BLaER1 treated with 17β-estradiol and CSF1 and Interleukin-3, amounts not matched to agents 10 nM and 100 nM (cell line): ENCODE measurements around the gene ARVCF.

Experiments used
- H3K27ac ChIP-seq, 11 experiments: shearing (Covaris generic); formaldehyde crosslinking; 2 replicates each; pipeline ENCODE4 v1.8.1; 2022
- H3K27me3 ChIP-seq, 11 experiments: shearing (Covaris generic); formaldehyde crosslinking; 2 replicates each; pipeline ENCODE4 v1.8.1; 2022
- H3K36me3 ChIP-seq, 11 experiments: shearing (Covaris generic); formaldehyde crosslinking; 2 replicates each; pipeline ENCODE4 v1.8.1; 2022
- H3K4me1 ChIP-seq, 10 experiments: shearing (Covaris generic); formaldehyde crosslinking; 2 replicates each; pipeline ENCODE4 v1.8.1; 2022
- H3K4me2 ChIP-seq, 11 experiments: shearing (Covaris generic); formaldehyde crosslinking; 2 replicates each; pipeline ENCODE4 v1.8.1; 2022
- H3K4me3 ChIP-seq, 10 experiments: shearing (Covaris generic); formaldehyde crosslinking; 2 replicates each; pipeline ENCODE4 v1.8.1; 2022
- H3K9ac ChIP-seq, 11 experiments: shearing (Covaris generic); formaldehyde crosslinking; 2 replicates each; pipeline ENCODE4 v1.8.1; 2022
- H3K9me3 ChIP-seq, 11 experiments: shearing (Covaris generic); formaldehyde crosslinking; replicated peaks in 1 of 11; 2 replicates each; pipeline ENCODE4 v1.8.1; 2022
- H4K20me1 ChIP-seq, 11 experiments: shearing (Covaris generic); formaldehyde crosslinking; 2 replicates each; pipeline ENCODE4 v1.8.1; 2022
- Cebpa-rat ChIP-seq, 11 experiments: shearing (Covaris generic); IDR thresholded peaks; 2 replicates each; pipeline ENCODE4 v1.8.1; 2022

ARVCF gene

DNA sequence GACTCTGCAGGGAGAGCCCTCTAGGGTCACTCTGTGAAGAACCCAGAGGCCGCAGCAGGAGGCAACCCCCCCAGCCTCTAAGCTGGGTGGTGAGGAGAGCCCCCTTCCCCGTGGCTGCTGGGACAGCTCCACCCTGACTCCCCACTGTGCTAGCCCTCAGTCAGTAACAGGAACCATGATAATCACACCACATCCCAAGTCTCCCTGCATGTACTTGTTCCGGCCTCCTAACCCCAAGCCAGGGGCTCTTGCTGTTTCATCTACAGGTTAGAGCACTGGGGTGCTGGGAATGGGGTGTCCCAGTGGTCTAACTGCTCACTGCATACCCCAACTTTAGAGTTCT lies 26.9 kb downstream of the ARVCF start:
- Histone ChIP-seq H3K9me3 (no peaks in the 10 kb centered on the region), H3K4me2 (peak overlapping the region in 1 of 11 experiments; percentile 24; a peak in 1 of 22 replicates), H3K27ac (no peak overlapping the region), H3K36me3 (no peaks in the 10 kb centered on the region), H3K4me3 (no peak overlapping the region), H3K27me3 (no peaks in the 10 kb centered on the region), H3K4me1 (peaks cover 6 to 58% (median 41%) of the 10 kb centered on the region in 10 experiments; a peak in 19 of 20 replicates), H4K20me1 (peaks cover 0 to 48% (median 21%) of the 10 kb centered on the region in 11 experiments; a peak in 19 of 22 replicates), H3K9ac (no peak overlapping the region)
- no peak for TF ChIP-seq Cebpa-rat (IDR thresholded peaks at IDR 0.05)

DNA sequence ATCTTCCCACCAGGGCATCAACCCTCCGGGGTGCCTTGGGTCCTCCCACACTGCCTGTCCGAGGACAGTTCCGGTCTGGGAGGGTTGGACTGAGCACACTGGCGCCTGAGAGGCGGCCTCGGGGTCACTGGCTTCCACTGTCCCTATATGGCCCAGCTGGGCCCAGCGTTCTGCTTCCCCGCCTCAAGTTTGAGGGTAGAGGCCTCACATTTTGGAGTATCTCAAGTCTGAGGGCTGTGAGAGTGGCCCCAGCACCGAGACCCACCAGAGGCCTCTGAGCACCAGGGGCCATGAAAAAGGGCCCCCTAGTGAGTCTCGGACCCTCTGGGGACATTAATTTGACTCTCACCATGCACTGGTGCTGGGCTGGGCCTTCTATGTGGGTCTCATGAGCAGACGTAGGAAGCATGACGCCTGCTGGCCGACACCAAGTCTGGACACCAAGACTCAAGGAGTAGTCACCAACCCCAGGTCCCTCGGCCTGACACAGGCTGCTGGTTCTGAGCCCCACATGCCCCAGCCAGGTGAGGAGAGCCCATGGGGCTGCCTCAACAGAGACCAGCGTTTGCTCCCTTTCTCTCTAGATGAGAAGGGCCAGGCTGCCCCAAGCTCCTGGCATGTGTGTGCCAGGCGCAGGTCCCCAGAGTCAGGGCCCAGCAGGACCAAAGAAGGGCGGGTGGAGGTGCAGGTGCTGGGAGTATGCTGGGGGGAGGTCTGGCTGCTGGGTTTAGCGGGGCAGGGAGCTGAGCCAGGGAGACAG lies 27.5 kb downstream of the ARVCF start:
- H3K9me3 ChIP-seq = no peaks in the 10 kb centered on the region
- TF ChIP-seq Cebpa-rat (IDR thresholded peaks at IDR 0.05) = no peak
- H3K4me2 ChIP-seq = peak overlapping the region in 1 of 11 experiments; percentile 24; a peak in 1 of 22 replicates
- peaks cover 6 to 63% (median 46%) of the 10 kb centered on the region in 10 experiments; a peak in 19 of 20 replicates for H3K4me1 ChIP-seq
- H3K36me3 ChIP-seq = no peaks in the 10 kb centered on the region
- no peak overlapping the region for H3K4me3 ChIP-seq
- no peaks in the 10 kb centered on the region for H3K27me3 ChIP-seq
- no peak overlapping the region for H3K27ac ChIP-seq
- H3K9ac ChIP-seq = no peak overlapping the region
- peaks cover 0 to 53% (median 26%) of the 10 kb centered on the region in 11 experiments; a peak in 19 of 22 replicates for H4K20me1 ChIP-seq

DNA sequence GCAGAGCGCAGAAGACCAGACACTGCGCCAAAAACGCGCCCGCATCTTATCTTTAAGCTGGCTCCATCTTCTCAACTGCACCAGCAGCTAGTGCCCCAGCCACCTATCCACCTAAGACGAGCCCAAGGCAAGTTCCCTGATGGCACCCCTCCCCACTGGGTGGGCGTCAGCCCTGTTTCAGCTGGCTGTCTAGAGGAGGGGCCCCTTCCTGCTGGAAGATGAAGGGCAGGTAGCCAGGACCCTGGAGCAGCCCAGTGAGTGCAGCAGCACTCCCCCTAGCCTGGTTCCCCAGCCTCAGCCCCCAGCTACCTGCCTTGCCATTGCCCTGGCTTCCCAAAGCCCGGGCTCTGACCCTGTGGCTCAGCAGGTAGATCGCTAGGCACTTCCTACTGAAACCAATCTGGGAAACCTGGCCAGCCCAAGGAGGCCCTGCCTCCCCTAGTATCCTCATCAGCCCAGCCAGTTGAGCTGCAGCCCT lies 28.3 kb downstream of the ARVCF start:
- Histone ChIP-seq H3K36me3 (no peaks in the 10 kb centered on the region), H3K4me3 (no peak overlapping the region), H3K27ac (no peak overlapping the region), H3K27me3 (no peaks in the 10 kb centered on the region), H3K9me3 (no peaks in the 10 kb centered on the region), H3K4me1 (peaks cover 6 to 68% (median 54%) of the 10 kb centered on the region in 10 experiments; a peak in 19 of 20 replicates), H4K20me1 (peaks cover 0 to 61% (median 34%) of the 10 kb centered on the region in 11 experiments; a peak in 19 of 22 replicates), H3K4me2 (no peak overlapping the region), H3K9ac (no peak overlapping the region)
- no peak for TF ChIP-seq Cebpa-rat (IDR thresholded peaks at IDR 0.05)

DNA sequence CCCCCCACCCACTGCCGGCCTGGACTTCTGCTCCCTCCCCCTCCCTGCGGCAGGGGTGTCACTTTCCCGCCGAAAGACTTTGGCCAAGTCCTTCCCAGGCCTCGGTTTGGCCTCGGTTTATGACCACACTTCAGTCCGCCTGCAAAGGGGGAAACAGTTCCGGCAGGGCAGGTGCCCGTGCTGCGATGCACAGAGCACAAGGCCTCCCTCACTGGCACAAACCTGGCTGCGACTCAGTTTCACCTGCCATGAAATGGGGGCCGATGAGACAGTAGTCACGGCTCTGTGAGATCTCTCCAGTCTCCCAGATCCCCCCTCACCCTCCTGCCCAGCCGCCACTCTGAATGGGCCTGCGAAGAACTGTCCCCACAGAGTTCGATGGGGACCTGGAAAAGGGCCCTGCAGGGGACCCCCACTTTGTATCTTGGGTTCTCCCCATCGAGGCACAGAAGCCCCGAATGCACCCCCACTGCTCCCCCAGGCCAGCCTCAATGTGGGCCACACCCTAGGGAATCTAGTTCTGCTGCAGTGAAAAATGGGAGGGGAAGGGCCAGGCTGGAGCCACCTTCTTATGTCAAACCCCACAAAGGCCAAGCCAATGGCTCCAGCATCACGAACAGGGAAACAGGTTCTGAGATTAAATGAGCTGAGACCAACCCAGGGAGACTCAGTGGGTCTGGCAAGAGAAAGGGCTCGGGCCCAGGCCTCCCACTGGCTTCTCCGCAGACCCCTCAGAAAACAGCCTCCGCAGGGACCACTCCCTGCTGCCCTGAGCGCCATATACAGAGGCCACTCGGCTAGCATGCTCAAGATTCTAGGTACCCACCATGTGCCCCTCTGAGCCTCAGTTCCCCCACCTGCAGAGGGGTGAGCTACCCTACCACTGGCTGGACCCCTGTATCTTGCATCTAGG lies 29.0 kb downstream of the ARVCF start:
- no peak for TF ChIP-seq Cebpa-rat (IDR thresholded peaks at IDR 0.05)
- no peak overlapping the region for H3K4me3 ChIP-seq
- H3K4me2 ChIP-seq = no peak overlapping the region

DNA sequence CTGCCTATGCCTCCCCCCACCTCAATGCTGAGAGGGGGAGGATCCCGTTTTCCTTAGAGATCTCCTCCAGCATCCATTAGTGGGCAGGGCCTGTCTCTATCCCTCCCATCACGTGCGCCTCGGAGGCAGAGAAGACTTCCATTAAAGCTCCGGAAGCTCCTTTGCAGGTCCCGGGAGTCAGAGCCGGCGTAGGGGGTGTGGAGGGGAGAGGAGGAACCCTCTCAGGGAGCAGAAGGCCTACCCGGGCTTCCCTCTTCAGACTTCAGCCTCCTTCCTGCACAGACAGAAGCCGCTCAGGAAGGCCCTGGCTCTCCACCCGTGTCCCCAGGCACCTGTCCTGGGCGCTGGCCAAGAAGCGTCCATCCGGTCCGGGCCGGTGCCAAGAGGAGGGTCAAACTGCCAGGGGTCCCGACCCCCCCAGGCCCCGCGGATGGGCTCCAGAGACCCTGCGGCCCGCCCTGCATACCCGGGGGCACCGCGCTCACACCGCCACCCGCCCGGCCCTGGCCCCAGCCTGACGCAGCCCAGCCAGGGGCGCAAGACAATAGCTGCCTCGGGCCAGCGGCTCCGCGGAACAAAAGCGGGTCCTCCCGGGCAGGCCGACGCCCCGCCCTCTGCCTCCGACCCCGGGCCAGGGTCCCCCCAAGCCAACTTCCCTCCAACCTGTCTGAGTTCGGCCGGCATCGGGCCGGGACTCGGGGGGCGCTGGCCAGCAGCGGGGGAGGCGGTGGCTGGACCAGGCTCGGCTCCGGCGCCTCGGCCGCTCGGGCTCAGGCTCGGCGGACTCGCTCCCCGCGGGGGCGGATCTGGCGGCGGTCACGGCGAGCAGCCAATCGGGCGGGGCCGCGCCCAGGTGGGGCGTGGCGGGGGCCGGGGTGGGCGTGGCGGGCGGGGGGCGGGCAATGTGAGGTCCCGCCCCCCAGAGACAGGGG lies 29.9 kb downstream of the ARVCF start:
- Histone ChIP-seq H3K36me3 (peaks cover 0 to 5% (median under 1%) of the 10 kb centered on the region in 11 experiments; a peak in 6 of 22 replicates), H4K20me1 (peaks cover 0 to 73% (median 44%) of the 10 kb centered on the region in 11 experiments; a peak in 19 of 22 replicates), H3K27ac (peak overlapping the region in 10 of 11 experiments; percentile 48 to 86 (median 76); a peak in 20 of 22 replicates), H3K27me3 (no peaks in the 10 kb centered on the region), H3K4me1 (peaks cover 6 to 70% (median 56%) of the 10 kb centered on the region in 10 experiments; a peak in 19 of 20 replicates), H3K4me3 (peak overlapping the region; percentile 57 to 90 (median 80)), H3K9ac (peak overlapping the region; percentile 74 to 94 (median 83)), H3K4me2 (peak overlapping the region; percentile 90 to 100 (median 99)), H3K9me3 (no peaks in the 10 kb centered on the region)
- TF ChIP-seq Cebpa-rat (IDR thresholded peaks at IDR 0.05) = no peak

More for the DNA sequence above, 29.0 kb downstream of the ARVCF start:
- Histone ChIP-seq H3K27ac (no peak overlapping the region), H4K20me1 (peaks cover 0 to 68% (median 41%) of the 10 kb centered on the region in 11 experiments; a peak in 19 of 22 replicates), H3K9ac (no peak overlapping the region), H3K27me3 (no peaks in the 10 kb centered on the region), H3K9me3 (no peaks in the 10 kb centered on the region), H3K4me1 (peaks cover 6 to 72% (median 60%) of the 10 kb centered on the region in 10 experiments; a peak in 19 of 20 replicates), H3K36me3 (no peaks in the 10 kb centered on the region)

DNA sequence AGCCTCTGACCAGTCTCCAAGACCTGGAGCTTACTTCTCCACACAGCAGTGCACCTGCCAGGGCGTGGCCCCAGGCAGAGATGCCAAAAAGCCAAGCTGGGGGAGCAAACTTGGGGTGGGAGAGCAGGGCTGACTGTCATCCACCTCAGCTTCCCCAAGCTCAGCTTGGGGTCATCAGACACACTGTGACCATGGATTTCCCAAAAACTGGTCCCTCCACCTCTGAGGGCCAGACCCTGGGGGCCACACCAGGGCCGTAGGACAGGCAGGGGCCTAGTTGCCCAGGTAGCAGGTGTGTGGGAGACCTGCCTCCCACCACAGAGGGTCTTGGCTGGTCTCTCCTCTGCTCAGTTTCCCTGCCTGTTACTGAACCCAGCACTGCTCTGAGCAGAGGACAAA lies 30.6 kb downstream of the ARVCF start:
- Histone ChIP-seq H3K4me3 (peak overlapping the region; percentile 57 to 90 (median 80); a peak in 19 of 20 replicates), H3K27me3 (no peaks in the 10 kb centered on the region), H3K36me3 (peaks cover 0 to 12% (median 7%) of the 10 kb centered on the region in 11 experiments; a peak in 10 of 22 replicates), H3K4me2 (peak overlapping the region; percentile 90 to 100 (median 99)), H3K9ac (peak overlapping the region in 10 of 11 experiments; percentile 79 to 94 (median 83); a peak in 20 of 22 replicates), H3K9me3 (no peaks in the 10 kb centered on the region), H3K27ac (peak overlapping the region in 4 of 11 experiments; percentile 76 to 86 (median 80); a peak in 6 of 22 replicates), H3K4me1 (peaks cover 6 to 63% (median 49%) of the 10 kb centered on the region in 10 experiments; a peak in 19 of 20 replicates), H4K20me1 (peaks cover 0 to 70% (median 44%) of the 10 kb centered on the region in 11 experiments; a peak in 19 of 22 replicates)
- TF ChIP-seq Cebpa-rat (IDR thresholded peaks at IDR 0.05) = no peak

GRCh38 chr22:19984851-19985811 lies 31.5 kb downstream of the ARVCF start:
- no peak for TF ChIP-seq Cebpa-rat (IDR thresholded peaks at IDR 0.05)
- H3K4me2 ChIP-seq = peak overlapping the region in 10 of 11 experiments; percentile 90 to 100 (median 100); a peak in 20 of 22 replicates
- peaks cover 6 to 60% (median 47%) of the 10 kb centered on the region in 10 experiments; a peak in 19 of 20 replicates for H3K4me1 ChIP-seq
- peaks cover 0 to 21% (median 16%) of the 10 kb centered on the region in 11 experiments; a peak in 13 of 22 replicates for H3K36me3 ChIP-seq
- H3K4me3 ChIP-seq = peak overlapping the region in 5 of 10 experiments; percentile 76 to 90 (median 82); a peak in 4 of 20 replicates
- H4K20me1 ChIP-seq = peaks cover 0 to 75% (median 44%) of the 10 kb centered on the region in 11 experiments; a peak in 19 of 22 replicates
- H3K9ac ChIP-seq = peak overlapping the region in 6 of 11 experiments; percentile 83 to 94 (median 86); a peak in 8 of 22 replicates
- H3K27ac ChIP-seq = 0 out of 22 replicates have a peak overlapping the region, but pooled peaks of 1 of the 11 experiments have one; percentile 58
- H3K27me3 ChIP-seq = no peaks in the 10 kb centered on the region
- H3K9me3 ChIP-seq = no peaks in the 10 kb centered on the region
